HEK293 (cell line): ENCODE results near the gene USP38.

Experiments
- HIC1 ChIP-seq: fragments of 450-650 bp; formaldehyde crosslinking; IDR thresholded peaks from 2 replicates; pipeline ENCODE4 v1.5.1; 2016; ENCODE audit warnings: missing biosample characterization, missing genetic modification characterization
- MYNN ChIP-seq: fragments of 450-650 bp; formaldehyde crosslinking; IDR thresholded peaks from 2 replicates; pipeline ENCODE4 v1.5.1; 2016; ENCODE audit warnings: missing biosample characterization, missing genetic modification characterization, borderline replicate concordance
- SALL2 ChIP-seq: fragments of 450-650 bp; formaldehyde crosslinking; IDR thresholded peaks from 2 replicates; pipeline ENCODE4 v1.5.0; 2017; ENCODE audit warnings: missing biosample characterization, mild to moderate bottlenecking, missing genetic modification characterization, borderline replicate concordance
- SCRT2 ChIP-seq: fragments of 450-650 bp; formaldehyde crosslinking; IDR thresholded peaks from 2 replicates; pipeline ENCODE4 v1.5.1; 2016; ENCODE audit warnings: missing biosample characterization, missing genetic modification characterization
- SP2 ChIP-seq: fragments of 450-650 bp; formaldehyde crosslinking; IDR thresholded peaks from 2 replicates; pipeline ENCODE4 v1.5.1; 2016; ENCODE audit warnings: missing biosample characterization, missing genetic modification characterization
- WT1 ChIP-seq: fragments of 450-650 bp; formaldehyde crosslinking; IDR thresholded peaks from 2 replicates; pipeline ENCODE4 v1.5.1; 2016; ENCODE audit warnings: missing biosample characterization, missing genetic modification characterization
- ZBTB21 ChIP-seq: fragments of 450-650 bp; formaldehyde crosslinking; IDR thresholded peaks from 2 replicates; pipeline ENCODE4 v1.5.1; 2017; ENCODE audit warnings: missing biosample characterization, missing genetic modification characterization
- ZBTB8A ChIP-seq: fragments of 450-650 bp; formaldehyde crosslinking; IDR thresholded peaks from 2 replicates; pipeline ENCODE4 v1.5.1; 2016; ENCODE audit warnings: missing biosample characterization, missing genetic modification characterization
- ZNF114 ChIP-seq: fragments of 450-650 bp; formaldehyde crosslinking; IDR thresholded peaks from 2 replicates; pipeline ENCODE4 v1.5.0; 2017; ENCODE audit warnings: missing biosample characterization, missing genetic modification characterization
- ZNF133 ChIP-seq: fragments of 450-650 bp; formaldehyde crosslinking; IDR thresholded peaks from 2 replicates; pipeline ENCODE4 v1.5.1; 2016; ENCODE audit warnings: missing biosample characterization, missing genetic modification characterization
- ZNF138 ChIP-seq: fragments of 450-650 bp; formaldehyde crosslinking; IDR thresholded peaks from 2 replicates; pipeline ENCODE4 v1.5.1; 2016; ENCODE audit warnings: missing biosample characterization, missing genetic modification characterization, borderline replicate concordance
- ZNF146 ChIP-seq: fragments of 450-650 bp; formaldehyde crosslinking; IDR thresholded peaks from 2 replicates; pipeline ENCODE4 v1.5.1; 2016; ENCODE audit warnings: missing biosample characterization, missing genetic modification characterization
- ZNF157 ChIP-seq: fragments of 450-650 bp; formaldehyde crosslinking; IDR thresholded peaks from 2 replicates; pipeline ENCODE4 v1.5.1; 2016; ENCODE audit warnings: missing biosample characterization, missing genetic modification characterization
- ZNF175 ChIP-seq: fragments of 450-650 bp; formaldehyde crosslinking; IDR thresholded peaks from 2 replicates; pipeline ENCODE4 v1.5.1; 2016; ENCODE audit warnings: missing biosample characterization, missing genetic modification characterization
- ZNF19 ChIP-seq: fragments of 450-650 bp; formaldehyde crosslinking; IDR thresholded peaks from 2 replicates; pipeline ENCODE4; 2016; ENCODE audit warnings: missing biosample characterization, missing genetic modification characterization, low read depth
- ZNF311 ChIP-seq: fragments of 450-650 bp; formaldehyde crosslinking; IDR thresholded peaks from 2 replicates; pipeline ENCODE4 v1.5.1; 2017; ENCODE audit warnings: missing biosample characterization, missing genetic modification characterization, borderline replicate concordance
- ZNF324 ChIP-seq: fragments of 450-650 bp; formaldehyde crosslinking; IDR thresholded peaks from 2 replicates; pipeline ENCODE4 v1.5.1; 2016; ENCODE audit warnings: missing biosample characterization, missing genetic modification characterization
- ZNF341 ChIP-seq: fragments of 450-650 bp; formaldehyde crosslinking; IDR thresholded peaks from 2 replicates; pipeline ENCODE4; 2016; ENCODE audit warnings: low read depth, missing biosample characterization, missing genetic modification characterization
- ZNF354C ChIP-seq: fragments of 450-650 bp; formaldehyde crosslinking; IDR thresholded peaks from 2 replicates; pipeline ENCODE4 v1.5.1; 2016; ENCODE audit warnings: missing biosample characterization, missing genetic modification characterization, low read depth, borderline replicate concordance
- ZNF416 ChIP-seq: fragments of 450-650 bp; formaldehyde crosslinking; IDR thresholded peaks from 2 replicates; pipeline ENCODE4 v1.5.1; 2016; ENCODE audit warnings: missing biosample characterization, missing genetic modification characterization
- ZNF513 ChIP-seq: fragments of 450-650 bp; IDR thresholded peaks from 2 replicates; pipeline ENCODE4 v1.5.1; 2018; ENCODE audit warnings: missing biosample characterization, missing genetic modification characterization
- ZNF548 ChIP-seq: fragments of 450-650 bp; formaldehyde crosslinking; IDR thresholded peaks from 2 replicates; pipeline ENCODE4 v1.5.1; 2016; ENCODE audit warnings: missing biosample characterization, missing genetic modification characterization
- ZNF580 ChIP-seq: fragments of 450-650 bp; formaldehyde crosslinking; IDR thresholded peaks from 2 replicates; pipeline ENCODE4 v1.5.1; 2016; ENCODE audit warnings: missing biosample characterization, missing genetic modification characterization
- ZNF596 ChIP-seq: fragments of 450-650 bp; IDR thresholded peaks from 2 replicates; pipeline ENCODE4 v1.5.0; 2018; ENCODE audit warnings: missing biosample characterization, mild to moderate bottlenecking, missing genetic modification characterization, moderate library complexity
- ZNF623 ChIP-seq: fragments of 450-650 bp; formaldehyde crosslinking; IDR thresholded peaks from 2 replicates; pipeline ENCODE4 v1.5.1; 2016; ENCODE audit warnings: missing biosample characterization, missing genetic modification characterization
- ZNF626 ChIP-seq: fragments of 450-650 bp; sonication (Bioruptor Pico); formaldehyde crosslinking; IDR thresholded peaks from 2 replicates; pipeline ENCODE4 v1.5.1; 2018; ENCODE audit warnings: missing biosample characterization, missing genetic modification characterization, inconsistent platforms
- ZNF654 ChIP-seq: fragments of 450-650 bp; formaldehyde crosslinking; IDR thresholded peaks from 2 replicates; pipeline ENCODE4 v1.5.1; 2016; ENCODE audit warnings: low read depth, missing biosample characterization, missing genetic modification characterization
- ZNF704 ChIP-seq: fragments of 450-650 bp; formaldehyde crosslinking; IDR thresholded peaks from 2 replicates; pipeline ENCODE4 v1.5.1; 2016; ENCODE audit warnings: missing biosample characterization, missing genetic modification characterization
- ZNF791 ChIP-seq: fragments of 450-650 bp; formaldehyde crosslinking; IDR thresholded peaks from 2 replicates; pipeline ENCODE4 v1.5.1; 2016; ENCODE audit warnings: missing biosample characterization, missing genetic modification characterization
- ZNF830 ChIP-seq: fragments of 450-650 bp; IDR thresholded peaks from 2 replicates; pipeline ENCODE4 v1.5.0; 2018; ENCODE audit warnings: missing biosample characterization, missing genetic modification characterization, low read depth, mild to moderate bottlenecking, moderate library complexity
- TF ChIP-seq, protein P1 (sequence below): fragments of 450-650 bp; formaldehyde crosslinking; conservative IDR thresholded peaks from 2 replicates; pipeline ENCODE4 v1.5.1; 2016; ENCODE audit warnings: low read depth, missing biosample characterization, missing genetic modification characterization

The USP38 gene

GRCh38 chr4:143184503-143185252, at the start of gene USP38 (continued):
- TF ChIP-seq ZNF324 (tag by site-specific recombination) (no peak), ZNF175 (tag by site-specific recombination) (no peak), ZNF580 (tag by site-specific recombination) (no peak), ZNF830 (tag by site-specific recombination) (no peak), ZNF654 (tag by site-specific recombination) (no peak), WT1 (tag by site-specific recombination) (peak; percentile 71), ZNF114 (tag by site-specific recombination) (no peak), ZNF19 (tag by site-specific recombination) (no peak), HIC1 (no peak), ZNF626 (tag by site-specific recombination) (no peak), SALL2 (tag by site-specific recombination) (no peak), ZNF416 (tag by site-specific recombination) (no peak), ZNF354C (tag by site-specific recombination) (no peak), MYNN (tag by site-specific recombination) (no peak), ZNF341 (tag by site-specific recombination) (peak; percentile 75), ZBTB21 (tag by site-specific recombination) (peak; percentile 30; the same call in 1 of the 2 replicates), ZNF623 (tag by site-specific recombination) (no peak), ZNF791 (tag by site-specific recombination) (no peak), ZNF146 (tag by site-specific recombination) (no peak), SP2 (tag by site-specific recombination) (peak; percentile 77), SCRT2 (no peak), ZNF311 (tag by site-specific recombination) (no peak), ZNF133 (tag by site-specific recombination) (no peak), ZNF513 (no peak), ZNF704 (no peak), ZNF548 (no peak), ZNF138 (tag by site-specific recombination) (no peak), ZNF157 (tag by site-specific recombination) (no peak), ZBTB8A (0 out of 2 replicates have a peak, but pooled peaks have one; percentile 22), ZNF596 (tag by site-specific recombination) (no peak)
- TF ChIP-seq, protein P1, sequence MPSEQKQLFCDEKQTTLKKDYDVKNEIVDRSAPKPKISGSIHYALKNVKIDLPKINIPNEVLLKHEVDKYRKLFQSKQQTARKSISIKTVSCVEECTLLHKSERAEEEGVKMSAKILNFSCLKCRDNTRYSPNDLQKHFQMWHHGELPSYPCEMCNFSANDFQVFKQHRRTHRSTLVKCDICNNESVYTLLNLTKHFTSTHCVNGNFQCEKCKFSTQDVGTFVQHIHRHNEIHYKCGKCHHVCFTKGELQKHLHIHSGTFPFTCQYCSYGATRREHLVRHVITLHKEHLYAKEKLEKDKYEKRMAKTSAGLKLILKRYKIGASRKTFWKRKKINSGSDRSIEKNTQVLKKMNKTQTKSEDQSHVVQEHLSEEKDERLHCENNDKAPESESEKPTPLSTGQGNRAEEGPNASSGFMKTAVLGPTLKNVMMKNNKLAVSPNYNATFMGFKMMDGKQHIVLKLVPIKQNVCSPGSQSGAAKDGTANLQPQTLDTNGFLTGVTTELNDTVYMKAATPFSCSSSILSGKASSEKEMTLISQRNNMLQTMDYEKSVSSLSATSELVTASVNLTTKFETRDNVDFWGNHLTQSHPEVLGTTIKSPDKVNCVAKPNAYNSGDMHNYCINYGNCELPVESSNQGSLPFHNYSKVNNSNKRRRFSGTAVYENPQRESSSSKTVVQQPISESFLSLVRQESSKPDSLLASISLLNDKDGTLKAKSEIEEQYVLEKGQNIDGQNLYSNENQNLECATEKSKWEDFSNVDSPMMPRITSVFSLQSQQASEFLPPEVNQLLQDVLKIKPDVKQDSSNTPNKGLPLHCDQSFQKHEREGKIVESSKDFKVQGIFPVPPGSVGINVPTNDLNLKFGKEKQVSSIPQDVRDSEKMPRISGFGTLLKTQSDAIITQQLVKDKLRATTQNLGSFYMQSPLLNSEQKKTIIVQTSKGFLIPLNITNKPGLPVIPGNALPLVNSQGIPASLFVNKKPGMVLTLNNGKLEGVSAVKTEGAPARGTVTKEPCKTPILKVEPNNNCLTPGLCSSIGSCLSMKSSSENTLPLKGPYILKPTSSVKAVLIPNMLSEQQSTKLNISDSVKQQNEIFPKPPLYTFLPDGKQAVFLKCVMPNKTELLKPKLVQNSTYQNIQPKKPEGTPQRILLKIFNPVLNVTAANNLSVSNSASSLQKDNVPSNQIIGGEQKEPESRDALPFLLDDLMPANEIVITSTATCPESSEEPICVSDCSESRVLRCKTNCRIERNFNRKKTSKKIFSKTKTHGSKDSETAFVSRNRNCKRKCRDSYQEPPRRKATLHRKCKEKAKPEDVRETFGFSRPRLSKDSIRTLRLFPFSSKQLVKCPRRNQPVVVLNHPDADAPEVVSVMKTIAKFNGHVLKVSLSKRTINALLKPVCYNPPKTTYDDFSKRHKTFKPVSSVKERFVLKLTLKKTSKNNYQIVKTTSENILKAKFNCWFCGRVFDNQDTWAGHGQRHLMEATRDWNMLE (tag by site-specific recombination) = peak; percentile 58
